GM21528 (cell line): ENCODE measurements around the gene ESRRG.
A peak's percentile ranks its signal among the peaks of the same experiment; 100 is the strongest.

Experiments used
- ATAC-seq: cut with Tn5 transposase; IDR thresholded peaks from one replicate; pipeline ENCODE4 v1.9.1; 2021; ENCODE audit warnings: mild to moderate bottlenecking, moderate library complexity; ENCODE audit not compliant: unreplicated experiment, low FRiP score

The ESRRG gene

DNA sequence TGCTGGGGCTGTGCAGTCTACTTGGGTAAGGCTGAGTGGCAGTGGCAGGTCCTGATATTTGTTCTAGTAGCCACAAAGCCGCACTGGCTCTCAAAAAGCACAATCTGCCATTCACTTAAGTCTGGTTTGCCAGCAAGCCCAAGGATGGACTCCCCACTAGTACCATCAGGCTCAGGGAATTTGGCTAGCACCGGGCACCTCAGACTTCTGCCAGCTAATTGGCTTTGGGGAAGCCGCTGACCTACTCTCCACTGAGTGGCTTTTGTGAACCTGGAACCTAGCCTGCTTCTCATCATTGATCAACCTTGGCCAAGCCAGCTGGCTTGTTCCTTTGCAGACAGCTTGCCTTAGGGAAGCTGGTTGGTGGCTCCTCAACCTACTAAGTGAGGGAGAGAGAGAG is 83.1 kb downstream of the ESRRG start:
- ATAC-seq, result no peak

DNA sequence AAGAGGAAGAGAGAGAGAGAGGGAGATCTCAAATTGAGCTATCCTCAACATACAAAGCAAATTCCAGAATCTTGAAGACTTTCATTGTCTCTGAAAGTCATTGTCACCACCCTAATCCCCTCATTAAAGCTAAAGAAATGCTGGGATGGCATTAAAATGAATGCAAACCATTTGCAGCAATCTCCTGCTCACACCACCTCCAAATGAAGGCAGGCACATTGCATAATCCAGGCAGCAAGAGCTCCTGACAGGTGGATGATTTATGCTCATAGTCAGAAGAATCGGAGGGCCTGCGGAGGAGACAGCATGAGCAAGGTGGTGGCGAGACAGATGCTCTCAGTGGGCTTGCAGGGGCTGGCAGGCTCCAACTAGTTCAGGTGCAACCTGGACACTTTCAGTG is 90.2 kb downstream of the ESRRG start:
- ATAC-seq, result no peak

DNA sequence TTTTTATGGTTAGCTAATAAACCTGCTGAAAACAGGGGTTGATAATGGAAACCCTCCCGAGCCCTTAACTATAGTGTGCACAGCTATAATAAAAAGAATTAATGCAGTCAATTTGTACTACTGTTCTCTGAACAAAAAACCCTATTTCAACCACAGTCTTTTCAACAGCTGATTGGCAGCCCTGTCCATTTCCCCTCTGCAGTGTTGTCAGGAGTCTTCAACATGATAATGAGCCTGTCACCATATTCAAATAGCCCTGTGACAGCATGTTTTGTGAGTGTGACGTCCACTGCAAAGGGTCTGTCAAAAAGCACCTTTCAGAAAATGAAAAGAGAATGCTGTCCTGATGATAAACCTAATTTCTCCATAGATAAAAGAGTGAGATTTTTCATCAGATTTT is 92.7 kb downstream of the ESRRG start:
- ATAC-seq, result no peak

DNA sequence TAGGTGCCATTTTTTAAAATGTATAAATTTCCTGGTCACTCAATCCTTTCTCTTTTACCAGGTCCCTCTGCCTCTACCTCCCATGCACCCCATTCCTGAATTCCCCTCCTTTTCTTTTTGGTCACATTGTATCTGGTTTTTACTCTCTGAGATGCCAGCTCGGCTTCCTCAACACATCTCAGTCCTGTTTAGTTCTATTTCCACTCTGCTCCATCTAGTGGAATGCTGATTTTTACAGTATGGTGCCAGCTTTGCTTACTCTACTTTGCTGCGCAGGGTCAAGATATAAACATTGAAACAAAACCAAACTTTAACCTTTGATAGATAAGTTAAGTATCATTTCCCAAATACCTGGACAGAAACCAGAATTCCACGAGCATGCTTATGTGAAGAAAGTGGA is 96.0 kb downstream of the ESRRG start:
- no peak for ATAC-seq

DNA sequence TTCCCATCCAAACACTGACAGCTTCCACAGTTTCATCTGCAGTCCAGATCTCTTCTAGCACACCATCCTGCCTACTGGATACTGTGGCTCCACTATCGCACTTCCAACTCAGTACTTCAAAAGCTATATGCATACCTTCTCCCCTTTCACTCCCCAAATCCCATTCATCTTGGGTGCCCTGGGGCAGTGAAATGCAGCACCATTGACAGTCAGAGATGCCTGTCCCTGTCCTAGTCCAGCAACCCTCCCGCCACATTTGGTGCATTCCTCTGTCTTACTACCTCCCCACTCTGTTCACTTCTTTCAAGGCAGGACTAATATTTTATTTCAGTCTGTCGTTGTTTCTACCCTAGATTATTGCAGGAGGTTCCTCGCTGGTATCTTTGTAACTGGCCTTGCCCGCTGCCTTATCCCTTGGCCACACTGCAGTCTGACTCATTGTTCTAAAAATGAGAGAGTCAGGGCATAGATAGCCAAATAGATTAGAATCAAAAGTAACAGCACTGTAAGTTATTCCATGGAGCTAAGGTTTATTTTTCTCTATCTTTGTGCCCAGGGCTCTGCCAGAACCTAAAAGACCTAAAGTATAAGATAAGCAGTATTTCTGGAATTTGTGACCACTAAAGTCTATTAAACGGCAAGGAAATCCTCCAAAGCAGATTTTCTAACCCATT is 96.7 kb downstream of the ESRRG start:
- no peak for ATAC-seq

DNA sequence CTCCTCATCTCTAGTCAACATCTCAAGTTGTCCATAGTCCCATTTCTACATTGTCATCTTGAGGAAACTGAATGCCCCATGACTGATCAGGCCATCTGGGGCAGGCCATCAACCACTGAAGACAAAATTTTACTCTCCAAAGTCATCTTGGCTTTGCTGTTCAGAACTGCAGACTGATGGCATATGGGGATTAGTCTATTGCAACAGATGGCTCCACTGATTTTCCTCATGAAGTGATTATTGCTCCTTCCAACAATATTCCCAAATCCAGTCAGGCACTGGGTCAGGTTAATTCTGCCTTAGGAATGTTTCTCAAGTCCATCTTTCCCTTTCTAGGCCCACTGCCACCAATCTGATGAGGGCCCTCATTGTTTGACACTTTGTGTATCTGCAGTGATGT is 101.7 kb downstream of the ESRRG start:
- no peak for ATAC-seq

DNA sequence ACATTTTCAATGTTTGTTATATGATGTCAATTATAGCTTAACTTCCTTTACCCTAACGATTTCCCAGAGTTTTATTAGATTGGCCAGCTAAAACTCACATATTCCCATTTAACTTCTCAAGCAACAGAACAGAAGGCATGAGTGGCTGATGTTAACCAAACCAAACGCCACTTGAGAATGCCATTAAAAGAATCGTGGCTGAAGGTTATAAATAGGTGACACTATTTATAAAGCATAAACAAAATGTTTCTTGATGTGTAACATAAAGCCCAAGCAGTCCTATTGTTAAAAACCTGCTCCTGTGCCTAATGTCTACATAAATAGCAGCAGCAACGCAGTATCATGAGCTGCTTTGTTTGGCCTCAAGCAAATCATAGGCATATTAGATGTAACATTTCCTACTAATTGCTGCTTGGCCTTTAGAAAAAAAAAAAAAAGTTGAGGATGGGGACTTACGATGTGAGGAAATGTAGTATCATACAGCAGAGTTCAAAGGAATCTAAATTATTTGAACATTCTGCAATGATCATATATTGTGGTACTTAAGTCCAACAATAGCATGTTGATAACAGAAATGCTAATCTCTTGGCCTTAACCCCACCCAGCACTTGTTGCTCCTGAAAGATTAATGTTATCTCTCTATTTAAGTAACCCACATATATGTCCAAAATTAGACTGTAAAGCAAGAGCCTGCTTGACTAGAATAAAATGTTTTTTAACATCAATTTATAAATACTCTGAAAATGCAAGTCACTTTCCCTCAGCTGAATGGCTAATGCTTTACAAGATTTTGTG is 106.0 kb downstream of the ESRRG start:
- no peak for ATAC-seq

DNA sequence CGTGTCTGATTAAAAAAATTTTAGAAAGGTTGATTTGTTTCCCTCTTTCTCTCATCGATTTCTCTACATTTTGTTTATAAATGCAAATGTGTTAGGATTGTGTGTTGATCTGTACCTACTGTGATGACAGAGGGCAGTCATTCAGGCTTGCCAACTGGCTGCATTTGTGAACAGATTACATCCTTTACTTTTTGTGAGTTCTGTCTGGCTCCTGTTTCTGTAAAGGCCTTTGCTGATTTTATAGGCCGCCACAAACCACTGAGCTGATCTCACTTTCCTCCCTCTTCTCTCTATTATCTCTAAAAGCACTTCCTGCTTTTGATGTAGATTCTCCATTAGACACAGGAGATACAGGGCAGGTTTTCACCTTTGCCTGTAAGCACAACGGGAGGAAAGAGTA is 106.8 kb downstream of the ESRRG start:
- ATAC-seq, result no peak

DNA sequence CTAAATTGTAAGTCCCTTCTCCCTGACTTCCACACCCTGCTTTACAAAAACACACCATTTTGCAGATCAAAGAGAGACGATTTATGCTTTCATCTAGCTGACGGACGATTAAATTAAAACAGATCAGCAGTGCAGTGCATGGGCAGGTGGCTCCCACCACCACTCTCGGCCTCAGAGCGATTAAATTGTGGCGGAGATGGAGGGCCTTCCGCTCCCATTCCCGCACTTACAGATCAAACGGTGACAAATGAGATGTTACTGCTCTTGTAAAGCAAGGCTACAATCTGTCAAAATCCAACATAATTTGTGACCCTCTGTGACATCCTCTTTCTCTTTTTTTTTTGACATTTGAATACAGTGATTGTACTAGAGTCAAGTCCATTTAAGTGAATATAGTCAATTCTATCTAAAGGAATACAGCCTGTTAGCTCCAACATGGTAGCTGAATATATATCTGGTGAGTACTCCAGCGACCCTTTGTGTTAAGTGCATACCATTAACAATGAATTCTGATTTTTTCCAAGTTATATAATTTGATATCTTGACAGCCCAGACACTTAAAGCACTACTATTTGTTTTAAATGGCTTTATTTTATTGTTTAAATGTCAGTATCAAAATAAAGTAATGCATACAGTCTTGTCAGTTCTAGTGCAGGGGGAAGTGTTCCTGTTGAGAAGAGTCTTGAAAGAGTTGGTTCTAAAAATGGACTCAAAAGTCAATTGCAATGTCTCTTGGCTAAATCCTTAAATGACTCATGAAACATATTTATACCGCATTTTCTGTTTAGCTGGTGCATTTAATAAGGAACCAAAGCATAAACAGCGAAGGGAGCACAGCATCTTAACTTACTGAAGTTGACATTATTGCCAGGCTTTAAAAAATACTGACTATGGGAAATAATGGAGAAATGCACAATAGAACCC is 109.0 kb downstream of the ESRRG start:
- ATAC-seq, result no peak

DNA sequence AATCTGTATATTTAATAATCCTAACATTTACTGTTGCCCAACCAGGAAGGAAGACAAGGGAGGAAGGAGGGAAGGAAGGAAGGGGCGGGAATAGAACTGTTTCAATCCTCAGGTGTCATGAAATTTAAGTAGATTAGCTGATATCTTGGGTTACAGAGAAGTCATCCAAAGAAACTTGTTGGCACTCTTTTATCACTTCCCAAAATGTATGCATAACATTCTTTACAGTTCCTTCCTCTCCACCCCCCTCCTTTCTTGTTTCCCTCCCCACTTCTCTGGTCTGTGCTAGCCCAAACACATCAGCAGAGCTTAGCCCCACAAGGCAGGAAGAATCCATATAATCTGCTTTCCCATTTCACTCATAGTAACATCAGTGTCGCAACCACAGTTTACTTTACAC is 110.9 kb downstream of the ESRRG start:
- no peak for ATAC-seq

DNA sequence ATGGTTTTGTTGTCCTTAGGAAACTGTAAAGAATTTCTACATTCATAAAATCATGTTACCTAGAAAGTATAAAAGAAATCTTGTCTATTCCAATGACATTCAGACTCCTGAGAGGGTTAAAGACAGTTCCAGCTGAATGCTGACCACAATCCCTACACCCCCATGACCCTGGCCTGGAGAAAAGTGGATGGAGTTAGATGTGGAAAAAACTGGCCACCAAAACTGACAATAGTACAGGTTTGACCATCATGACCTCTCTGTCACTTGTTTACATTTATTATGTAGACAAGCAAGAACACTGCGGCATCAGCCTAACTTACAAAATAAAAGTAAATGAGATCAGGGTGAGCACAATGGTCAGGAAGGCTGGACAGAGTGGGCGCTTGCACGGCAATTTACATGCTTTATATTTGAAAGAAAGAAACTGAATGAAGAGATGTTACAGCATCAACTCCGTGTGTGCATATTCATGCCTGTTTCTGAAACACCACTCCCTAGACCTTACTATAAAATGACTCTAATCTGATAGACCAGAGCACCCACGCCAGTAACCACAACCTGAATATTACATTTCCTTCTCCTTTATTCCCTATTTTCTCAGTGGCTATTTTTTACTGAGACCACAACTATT is 116.0 kb downstream of the ESRRG start:
- no peak for ATAC-seq

DNA sequence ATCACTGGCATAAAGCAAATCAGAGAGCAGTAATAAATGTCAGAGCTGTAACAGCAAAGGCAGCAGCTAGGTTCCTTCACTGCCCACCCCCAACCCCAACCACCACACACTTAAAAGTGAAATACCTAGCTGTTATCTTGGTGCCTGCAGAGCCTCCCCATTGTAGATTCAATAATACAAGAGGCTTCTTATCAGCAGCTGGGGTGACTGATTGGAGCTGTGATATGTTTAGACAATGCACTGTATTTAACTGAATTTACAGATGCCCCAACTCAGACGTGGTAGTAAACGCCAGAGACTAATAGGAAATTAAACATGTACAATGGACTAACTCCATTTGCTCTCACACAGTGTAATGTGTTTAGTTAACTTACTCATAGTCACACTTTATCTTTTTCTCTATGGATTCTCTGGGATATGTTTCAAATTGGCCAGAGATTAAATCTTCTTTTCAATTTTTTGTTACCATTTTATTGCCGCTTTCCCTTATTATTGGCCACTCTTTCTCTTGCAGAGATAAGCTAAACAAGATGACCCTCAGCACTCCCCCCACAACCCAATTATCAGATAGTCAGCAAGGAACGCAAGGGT is 117.1 kb downstream of the ESRRG start:
- ATAC-seq, result no peak

DNA sequence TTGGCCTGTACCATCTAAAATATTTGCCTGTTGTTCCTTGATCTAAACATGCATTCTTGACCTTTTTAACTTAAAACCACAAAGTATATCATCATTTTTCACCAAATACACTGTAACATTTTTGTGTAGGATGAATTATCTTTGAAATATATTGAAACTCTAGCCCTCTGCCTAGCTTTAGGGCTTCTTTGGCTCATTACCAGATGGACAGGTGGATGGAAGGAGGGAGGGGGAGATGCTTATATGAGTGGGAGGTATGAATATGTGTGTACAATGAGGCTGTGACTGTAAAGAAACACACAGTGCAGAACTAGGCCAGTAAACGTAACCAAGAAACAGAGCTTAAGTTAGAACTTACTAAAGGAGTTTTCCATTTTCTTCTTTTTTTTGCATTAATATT is 118.5 kb downstream of the ESRRG start:
- ATAC-seq, result no peak

DNA sequence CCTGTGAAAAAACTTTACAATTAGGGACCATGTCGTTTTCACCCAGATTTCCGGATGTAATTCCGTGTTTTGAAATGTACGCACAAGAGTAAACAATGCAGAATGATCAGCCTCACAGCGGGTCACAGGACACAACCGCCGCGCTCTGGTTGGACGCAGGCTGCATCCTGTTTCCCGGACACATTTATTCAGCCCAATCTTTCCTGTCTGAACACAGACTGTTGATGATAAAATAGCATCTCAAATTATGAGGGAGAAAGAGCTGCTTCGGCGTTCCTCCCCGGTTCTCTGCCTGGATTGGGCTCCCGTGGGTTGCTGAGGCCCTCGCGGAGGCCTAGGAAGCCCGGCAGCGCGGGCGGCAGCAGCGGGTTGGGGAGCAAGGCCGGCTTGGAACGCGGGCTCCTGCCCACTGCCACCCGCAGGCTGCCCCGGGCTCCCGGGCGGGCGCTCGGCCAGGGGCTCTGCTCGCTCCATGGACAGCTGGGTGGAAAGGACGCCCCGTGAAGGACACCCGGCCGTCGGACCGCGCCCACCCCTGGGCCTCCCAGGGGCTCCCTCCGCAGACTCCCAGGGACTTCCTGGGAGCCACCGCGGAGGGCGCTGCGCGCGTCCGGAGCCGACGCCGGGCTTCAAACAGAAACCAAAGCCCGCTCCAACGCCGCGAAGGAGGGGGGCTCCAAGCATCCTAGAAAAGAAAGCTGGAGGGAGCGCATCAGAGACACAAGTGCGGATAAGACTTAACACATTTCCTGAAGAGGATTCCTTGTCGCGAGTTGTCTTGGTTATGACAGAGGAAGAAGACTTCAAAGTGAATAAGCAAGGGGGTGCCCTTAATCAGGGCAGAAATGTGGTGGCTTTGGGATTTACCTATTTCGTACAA is 122.3 kb downstream of the ESRRG start:
- ATAC-seq, result peak; percentile 90

DNA sequence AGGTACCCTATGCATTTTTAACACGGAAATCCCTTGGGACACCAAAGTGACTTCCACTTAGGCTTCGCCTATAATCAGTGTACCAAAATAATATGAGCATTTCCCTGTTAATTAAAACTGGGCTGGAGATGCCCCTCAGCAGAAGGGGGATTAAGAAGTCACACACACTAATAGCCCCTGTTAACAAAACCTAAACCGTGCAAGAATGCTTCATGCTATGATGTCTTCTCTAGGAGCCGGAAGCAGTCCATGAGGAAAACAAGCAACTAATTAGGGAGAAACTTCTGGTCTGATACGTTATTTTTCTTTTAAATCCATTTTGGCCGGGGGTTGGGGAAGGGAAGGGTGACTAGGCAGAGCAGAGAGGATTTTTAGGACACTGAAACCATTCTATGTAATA is 123.4 kb downstream of the ESRRG start:
- no peak for ATAC-seq

DNA sequence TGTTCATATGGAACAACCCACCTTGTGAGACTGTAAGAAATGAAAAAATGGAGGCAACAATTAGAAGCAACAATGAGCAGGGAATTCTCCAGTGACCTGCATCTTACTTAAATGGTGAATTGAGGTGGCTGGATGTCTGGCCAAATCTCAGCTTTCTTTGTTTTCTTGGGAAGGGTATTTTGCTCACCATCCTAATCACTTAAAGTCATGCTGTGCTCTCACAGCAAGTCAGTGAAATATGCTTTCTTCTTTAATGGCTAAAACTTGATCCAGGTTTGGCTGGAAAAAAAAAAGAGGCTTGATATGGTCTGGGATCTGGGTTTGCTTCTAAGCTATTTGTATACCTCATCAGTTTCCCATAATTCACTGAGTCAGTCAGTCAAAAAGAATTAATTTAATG is 124.8 kb downstream of the ESRRG start:
- ATAC-seq, result no peak

DNA sequence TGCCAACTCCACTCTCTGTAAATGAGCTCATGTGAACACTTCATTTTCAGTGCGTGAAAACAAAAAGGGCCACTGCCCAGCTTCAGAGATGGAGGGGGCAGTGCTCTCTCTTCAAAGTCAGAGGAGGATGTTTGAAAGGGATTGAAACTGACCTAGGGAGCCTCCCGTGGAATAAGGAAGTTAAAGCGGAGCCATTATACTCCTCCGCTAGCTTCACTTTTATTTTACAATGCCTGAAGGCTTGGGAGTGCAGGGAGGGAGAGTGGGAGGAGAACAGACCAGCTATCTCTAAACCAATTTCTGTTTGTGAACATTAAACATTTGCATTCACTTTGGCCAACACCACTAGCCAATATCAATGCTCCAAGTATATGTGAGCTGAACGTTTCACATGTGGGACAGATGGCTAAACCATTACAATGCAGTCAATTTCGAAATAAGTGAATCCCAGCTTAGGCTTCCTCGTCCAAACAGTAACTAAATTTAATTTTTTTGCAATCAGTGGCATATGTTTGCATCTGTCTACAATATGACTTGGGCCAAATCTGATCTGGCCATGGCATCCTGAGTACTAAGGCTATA is 126.9 kb downstream of the ESRRG start:
- ATAC-seq, result no peak

DNA sequence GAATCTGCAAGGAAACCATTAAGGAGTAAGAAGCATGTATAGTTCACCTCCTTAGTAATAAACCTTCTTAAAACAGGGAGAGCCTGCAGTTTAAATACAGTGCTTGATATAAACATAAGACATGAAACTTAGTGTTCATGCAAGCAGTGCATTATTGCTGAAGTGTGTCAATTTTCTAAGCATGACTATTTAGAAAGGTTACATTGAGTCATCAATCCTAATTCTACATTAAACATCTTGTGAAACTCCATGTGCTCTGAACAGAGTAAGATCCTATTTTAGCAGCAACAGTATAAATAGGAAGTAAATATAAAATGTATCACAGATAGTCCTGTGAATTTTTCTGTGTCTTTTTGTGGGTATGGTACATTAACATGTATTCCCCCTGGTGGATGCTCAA is 135.5 kb downstream of the ESRRG start:
- no peak for ATAC-seq

DNA sequence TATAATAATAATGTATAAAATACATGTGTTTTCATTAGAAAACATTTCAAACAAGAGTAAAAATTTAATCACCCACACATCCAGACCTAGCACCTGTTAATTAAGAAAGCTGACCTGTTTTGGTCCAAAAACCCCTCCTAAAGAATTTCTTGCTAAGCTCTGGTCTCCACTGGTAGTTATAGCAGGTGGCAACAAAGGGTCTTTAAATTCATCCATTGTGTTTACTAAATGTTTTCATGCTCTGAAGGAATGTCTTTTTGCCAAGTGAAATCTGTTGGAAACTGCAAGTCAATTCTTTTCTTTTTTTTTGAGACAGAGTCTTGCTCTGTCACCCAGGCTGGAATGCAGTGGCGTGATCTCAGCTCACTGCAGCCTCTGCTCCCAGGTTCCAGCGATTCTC is 141.1 kb downstream of the ESRRG start:
- ATAC-seq, result no peak
